SK-N-SH treated with all-trans-retinoic acid at 6 μM for 48 hours (cell line): Measurements from ENCODE around the gene HAUS6.

Source experiments
- GLIS3 ChIP-seq: fragments of 250-450 bp; sonication (Bioruptor Pico); IDR thresholded peaks from 2 replicates; pipeline ENCODE4 v1.5.0; 2020; ENCODE audit warnings: mild to moderate bottlenecking, moderate library complexity
- ISL1 ChIP-seq: fragments of 250-450 bp; sonication (Bioruptor Pico); IDR thresholded peaks from 2 replicates; pipeline ENCODE4 v2.1.2; 2022; ENCODE audit warnings: mild to moderate bottlenecking, moderate library complexity
- OSR1 ChIP-seq: fragments of 250-450 bp; sonication (Bioruptor Pico); IDR thresholded peaks from 2 replicates; pipeline ENCODE4 v1.8.0; 2022; ENCODE audit warnings: moderate library complexity, mild to moderate bottlenecking, inconsistent platforms
- RARB ChIP-seq: fragments of 250-450 bp; sonication (Bioruptor Pico); IDR thresholded peaks from 2 replicates; pipeline ENCODE4 v1.8.0; 2021; ENCODE audit warnings: mild to moderate bottlenecking, moderate library complexity
- ZFP30 ChIP-seq: fragments of 450-650 bp; formaldehyde crosslinking; IDR thresholded peaks from 2 replicates; pipeline ENCODE4 v1.5.0; 2022; ENCODE audit warnings: mild to moderate bottlenecking, moderate library complexity
- TF ChIP-seq, protein P1 (sequence below): fragments of 250-450 bp; sonication (Bioruptor Pico); IDR thresholded peaks from 2 replicates; pipeline ENCODE4 v1.5.1; 2021; ENCODE audit warnings: mild to moderate bottlenecking, moderate library complexity
- TF ChIP-seq, protein P2 (sequence below): fragments of 250-450 bp; sonication (Bioruptor Pico); IDR thresholded peaks from 2 replicates; pipeline ENCODE4 v1.8.0; 2021; ENCODE audit warnings: low read depth, mild to moderate bottlenecking, moderate library complexity, borderline replicate concordance
- TF ChIP-seq, protein P3 (sequence below): fragments of 250-450 bp; sonication (Bioruptor Pico); IDR thresholded peaks from 2 replicates; pipeline ENCODE4 v1.8.0; 2020; ENCODE audit warnings: mild to moderate bottlenecking, moderate library complexity, borderline replicate concordance
- TF ChIP-seq, protein P4 (sequence below): fragments of 250-450 bp; sonication (Bioruptor Pico); IDR thresholded peaks from 2 replicates; pipeline ENCODE4 v1.5.0; 2020; ENCODE audit warnings: mild to moderate bottlenecking, moderate library complexity

DNA sequence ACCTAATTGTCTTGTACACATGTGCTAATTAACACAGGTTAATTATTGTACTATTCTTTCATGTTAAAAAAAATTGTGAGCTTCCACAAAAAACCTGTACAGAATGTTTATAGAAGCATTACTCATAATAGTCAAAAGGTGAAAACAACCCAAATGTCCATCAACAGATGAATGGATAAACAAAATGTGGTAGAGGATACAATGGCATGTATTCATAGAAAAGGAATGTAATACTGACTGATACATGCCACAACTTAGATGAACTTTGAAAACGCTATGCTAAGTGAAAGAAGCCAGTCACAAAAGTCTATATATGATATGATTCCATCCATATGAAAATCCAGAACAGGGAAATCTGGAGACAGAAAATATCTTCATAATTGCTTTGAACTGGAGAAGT, 27.9 kb downstream of the HAUS6 start:
- TF ChIP-seq, protein P1, sequence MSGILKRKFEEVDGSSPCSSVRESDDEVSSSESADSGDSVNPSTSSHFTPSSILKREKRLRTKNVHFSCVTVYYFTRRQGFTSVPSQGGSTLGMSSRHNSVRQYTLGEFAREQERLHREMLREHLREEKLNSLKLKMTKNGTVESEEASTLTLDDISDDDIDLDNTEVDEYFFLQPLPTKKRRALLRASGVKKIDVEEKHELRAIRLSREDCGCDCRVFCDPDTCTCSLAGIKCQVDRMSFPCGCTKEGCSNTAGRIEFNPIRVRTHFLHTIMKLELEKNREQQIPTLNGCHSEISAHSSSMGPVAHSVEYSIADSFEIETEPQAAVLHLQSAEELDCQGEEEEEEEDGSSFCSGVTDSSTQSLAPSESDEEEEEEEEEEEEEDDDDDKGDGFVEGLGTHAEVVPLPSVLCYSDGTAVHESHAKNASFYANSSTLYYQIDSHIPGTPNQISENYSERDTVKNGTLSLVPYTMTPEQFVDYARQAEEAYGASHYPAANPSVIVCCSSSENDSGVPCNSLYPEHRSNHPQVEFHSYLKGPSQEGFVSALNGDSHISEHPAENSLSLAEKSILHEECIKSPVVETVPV: no peak
- TF ChIP-seq, protein P2, sequence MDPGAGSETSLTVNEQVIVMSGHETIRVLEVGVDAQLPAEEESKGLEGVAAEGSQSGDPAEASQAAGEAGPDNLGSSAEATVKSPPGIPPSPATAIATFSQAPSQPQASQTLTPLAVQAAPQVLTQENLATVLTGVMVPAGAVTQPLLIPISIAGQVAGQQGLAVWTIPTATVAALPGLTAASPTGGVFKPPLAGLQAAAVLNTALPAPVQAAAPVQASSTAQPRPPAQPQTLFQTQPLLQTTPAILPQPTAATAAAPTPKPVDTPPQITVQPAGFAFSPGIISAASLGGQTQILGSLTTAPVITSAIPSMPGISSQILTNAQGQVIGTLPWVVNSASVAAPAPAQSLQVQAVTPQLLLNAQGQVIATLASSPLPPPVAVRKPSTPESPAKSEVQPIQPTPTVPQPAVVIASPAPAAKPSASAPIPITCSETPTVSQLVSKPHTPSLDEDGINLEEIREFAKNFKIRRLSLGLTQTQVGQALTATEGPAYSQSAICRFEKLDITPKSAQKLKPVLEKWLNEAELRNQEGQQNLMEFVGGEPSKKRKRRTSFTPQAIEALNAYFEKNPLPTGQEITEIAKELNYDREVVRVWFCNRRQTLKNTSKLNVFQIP (CRISPR knock-in tag): no peak
- TF ChIP-seq ZFP30 (no peak), RARB (CRISPR knock-in tag) (no peak), GLIS3 (CRISPR knock-in tag) (no peak), OSR1 (CRISPR knock-in tag) (no peak), ISL1 (CRISPR knock-in tag) (no peak)
- TF ChIP-seq, protein P3, sequence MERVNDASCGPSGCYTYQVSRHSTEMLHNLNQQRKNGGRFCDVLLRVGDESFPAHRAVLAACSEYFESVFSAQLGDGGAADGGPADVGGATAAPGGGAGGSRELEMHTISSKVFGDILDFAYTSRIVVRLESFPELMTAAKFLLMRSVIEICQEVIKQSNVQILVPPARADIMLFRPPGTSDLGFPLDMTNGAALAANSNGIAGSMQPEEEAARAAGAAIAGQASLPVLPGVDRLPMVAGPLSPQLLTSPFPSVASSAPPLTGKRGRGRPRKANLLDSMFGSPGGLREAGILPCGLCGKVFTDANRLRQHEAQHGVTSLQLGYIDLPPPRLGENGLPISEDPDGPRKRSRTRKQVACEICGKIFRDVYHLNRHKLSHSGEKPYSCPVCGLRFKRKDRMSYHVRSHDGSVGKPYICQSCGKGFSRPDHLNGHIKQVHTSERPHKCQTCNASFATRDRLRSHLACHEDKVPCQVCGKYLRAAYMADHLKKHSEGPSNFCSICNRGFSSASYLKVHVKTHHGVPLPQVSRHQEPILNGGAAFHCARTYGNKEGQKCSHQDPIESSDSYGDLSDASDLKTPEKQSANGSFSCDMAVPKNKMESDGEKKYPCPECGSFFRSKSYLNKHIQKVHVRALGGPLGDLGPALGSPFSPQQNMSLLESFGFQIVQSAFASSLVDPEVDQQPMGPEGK (CRISPR knock-in tag): no peak
- TF ChIP-seq, protein P4, sequence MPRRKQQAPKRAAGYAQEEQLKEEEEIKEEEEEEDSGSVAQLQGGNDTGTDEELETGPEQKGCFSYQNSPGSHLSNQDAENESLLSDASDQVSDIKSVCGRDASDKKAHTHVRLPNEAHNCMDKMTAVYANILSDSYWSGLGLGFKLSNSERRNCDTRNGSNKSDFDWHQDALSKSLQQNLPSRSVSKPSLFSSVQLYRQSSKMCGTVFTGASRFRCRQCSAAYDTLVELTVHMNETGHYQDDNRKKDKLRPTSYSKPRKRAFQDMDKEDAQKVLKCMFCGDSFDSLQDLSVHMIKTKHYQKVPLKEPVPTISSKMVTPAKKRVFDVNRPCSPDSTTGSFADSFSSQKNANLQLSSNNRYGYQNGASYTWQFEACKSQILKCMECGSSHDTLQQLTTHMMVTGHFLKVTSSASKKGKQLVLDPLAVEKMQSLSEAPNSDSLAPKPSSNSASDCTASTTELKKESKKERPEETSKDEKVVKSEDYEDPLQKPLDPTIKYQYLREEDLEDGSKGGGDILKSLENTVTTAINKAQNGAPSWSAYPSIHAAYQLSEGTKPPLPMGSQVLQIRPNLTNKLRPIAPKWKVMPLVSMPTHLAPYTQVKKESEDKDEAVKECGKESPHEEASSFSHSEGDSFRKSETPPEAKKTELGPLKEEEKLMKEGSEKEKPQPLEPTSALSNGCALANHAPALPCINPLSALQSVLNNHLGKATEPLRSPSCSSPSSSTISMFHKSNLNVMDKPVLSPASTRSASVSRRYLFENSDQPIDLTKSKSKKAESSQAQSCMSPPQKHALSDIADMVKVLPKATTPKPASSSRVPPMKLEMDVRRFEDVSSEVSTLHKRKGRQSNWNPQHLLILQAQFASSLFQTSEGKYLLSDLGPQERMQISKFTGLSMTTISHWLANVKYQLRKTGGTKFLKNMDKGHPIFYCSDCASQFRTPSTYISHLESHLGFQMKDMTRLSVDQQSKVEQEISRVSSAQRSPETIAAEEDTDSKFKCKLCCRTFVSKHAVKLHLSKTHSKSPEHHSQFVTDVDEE (CRISPR knock-in tag): no peak
